OCI-M2 (cell line): ENCODE measurements around the gene STIP1.

ENCODE experiments used
- DNase-seq: peaks from one replicate; lab custom pipeline; 2025; ENCODE audit not compliant: unreplicated experiment; lab: John Stamatoyannopoulos, UW

STIP1 gene

GRCh38 chr11:64220798-64221197 is 34.8 kb downstream of the STIP1 start:
- no peak for DNase-seq

- DNase-seq: no peak
Measured at GRCh38 chr11:64222651-64223000, 36.7 kb downstream of the STIP1 start.

- no peak for DNase-seq
Measured at GRCh38 chr11:64223001-64223651, 37.2 kb downstream of the STIP1 start.

- DNase-seq: no peak
Measured at GRCh38 chr11:64224151-64224890, 38.4 kb downstream of the STIP1 start.

GRCh38 chr11:64224891-64225607 is 39.1 kb downstream of the STIP1 start:
- DNase-seq: no peak

- DNase-seq: no peak
Measured at GRCh38 chr11:64225608-64226506, 39.9 kb downstream of the STIP1 start, which contains the start of the genes NUDT22 and TRPT1. Gene NUDT22, plus strand, starts transcription at chr11:64226274. Its CDS starts 379 bp downstream, at chr11:64226653. Gene TRPT1, minus strand, starts transcription at chr11:64226186. Its CDS starts 326 bp downstream, at chr11:64225860.

- no peak for DNase-seq
Measured at GRCh38 chr11:64226507-64227051, 40.6 kb downstream of the STIP1 start.

- no peak for DNase-seq
Measured at GRCh38 chr11:64227405-64227956, 41.5 kb downstream of the STIP1 start.

GRCh38 chr11:64229090-64229743 is 43.2 kb downstream of the STIP1 start:
- DNase-seq: no peak

- no peak for DNase-seq
Measured at GRCh38 chr11:64229744-64230170, 43.8 kb downstream of the STIP1 start.

- peak; percentile 50 for DNase-seq
Measured at GRCh38 chr11:64230171-64230984, 44.4 kb downstream of the STIP1 start, which contains the start of gene DNAJC4. Gene DNAJC4, plus strand, starts transcription at chr11:64230548. Its CDS starts 307 bp downstream, at chr11:64230855.

GRCh38 chr11:64230985-64231365 is 45.0 kb downstream of the STIP1 start:
- DNase-seq: no peak

GRCh38 chr11:64231546-64231945 is 45.6 kb downstream of the STIP1 start:
- DNase-seq: no peak

GRCh38 chr11:64232182-64232966 is 46.4 kb downstream of the STIP1 start:
- no peak for DNase-seq

GRCh38 chr11:64232967-64233315 is 47.0 kb downstream of the STIP1 start:
- no peak for DNase-seq

GRCh38 chr11:64233913-64234586 is 48.1 kb downstream of the STIP1 start, which contains the start of gene VEGFB:
Gene VEGFB, plus strand, starts transcription at chr11:64234584. Its CDS starts 250 bp downstream, at chr11:64234834.
- DNase-seq: no peak

- no peak for DNase-seq
Measured at GRCh38 chr11:64234647-64235379, 48.8 kb downstream of the STIP1 start.
